Gastrocnemius medialis (tissue), 4 donors: Measurements from ENCODE around the gene SPPL2C. TPM values are rescaled to one million over a fixed set of nuclear protein-coding genes. Genes with fewer than 3 reads are reported as not detected.
"Not testable (repeated sequence)": the region's sequence is repeated elsewhere in the genome, so short reads cannot be mapped to it uniquely, and the experiment has no call there.

Experiments used
- ATAC-seq, 2 donors: fragments of 150-250 bp; one replicate each; pipeline ENCODE4 v1.9.1; 2016
- DNase-seq, 2 donors: peaks; one replicate each; pipeline ENCODE4 v3.0.0-alpha.2; 2019
- H3K27ac ChIP-seq, 4 donors: fragments of 200-600 bp; sonication (generic); 1 replicate in 1 of 4; 2 replicates in 3 of 4; pipeline ENCODE4 v1.5.1; 2016 to 2018; ENCODE audit warnings: mild to moderate bottlenecking in 2 of 4, moderate library complexity in 1 of 4
- H3K27me3 ChIP-seq, 3 donors: fragments of 200-600 bp; sonication (generic) in 2 of 3; 1 replicate in 1 of 3; 2 replicates in 2 of 3; pipeline versions ENCODE4 v1.5.1 to v1.6.0; 2016 to 2019; ENCODE audit warnings: mild to moderate bottlenecking in 1 of 3, moderate library complexity in 1 of 3
- H3K36me3 ChIP-seq, 2 donors: fragments of 200-600 bp; sonication (generic) in 1 of 2; one replicate each; pipeline ENCODE4 v1.5.1; 2017 to 2018
- H3K4me1 ChIP-seq, 2 donors: fragments of 200-600 bp; sonication (generic) in 1 of 2; one replicate each; pipeline ENCODE4 v1.5.1; 2016 to 2017; ENCODE audit warnings: mild to moderate bottlenecking in 2 of 2
- H3K4me3 ChIP-seq, 4 donors: fragments of 200-600 bp; sonication (generic) in 3 of 4; 1 replicate in 1 of 4; 2 replicates in 3 of 4; pipeline ENCODE4 v1.5.1; 2016 to 2019; ENCODE audit warnings: mild to moderate bottlenecking in 2 of 4
- H3K9me3 ChIP-seq, 3 donors: fragments of 200-600 bp; sonication (generic) in 2 of 3; 1 replicate in 1 of 3; 2 replicates in 2 of 3; pipeline ENCODE4 v1.5.1; 2016 to 2019
- CTCF ChIP-seq, 5 experiments: fragments of 450-650 bp in 3 of 5; fragments of 200-600 bp in 2 of 5; sonication (generic) in 2 of 5; IDR thresholded peaks in 4 of 5; conservative IDR thresholded peaks in 1 of 5; 1 replicate in 4 of 5; 2 replicates in 1 of 5; pipeline ENCODE4 v1.5.1; 2016 to 2019; ENCODE audit warnings: antibody characterized with exemption in 5 of 5, mild to moderate bottlenecking in 3 of 5, moderate library complexity in 3 of 5
- POLR2A ChIP-seq, 2 donors: fragments of 450-650 bp; IDR thresholded peaks; one replicate each; pipeline ENCODE4 v1.6.1; 2017; ENCODE audit warnings: antibody characterized with exemption in 2 of 2, mild to moderate bottlenecking in 2 of 2, moderate library complexity in 2 of 2
- in situ Hi-C, 4 donors: fragments of 200-750 bp; cut with MboI; loops; one replicate each; pipeline versions ENCODE4 v1.15.0 to v1.8.0; 2017; ENCODE audit warnings: low sequenced_read_pairs in 4 of 4
- intact Hi-C: fragments of 100-400 bp; cut with DNase I; formaldehyde crosslinking; loops from one replicate; pipeline ENCODE4 v1.15.1; 2023; ENCODE audit warnings: low total_unique reads
- total RNA-seq, 4 donors: library from RNA; depleted of rRNA; stranded (reverse); fragments of >200 nt; gene quantifications; one replicate each; pipeline versions ENCODE4 v1.1.0 to v1.2.3, GENCODE V29; 2016

Gene SPPL2C
- total RNA-seq, 4 donors from 2014 or later = not detected

- ATAC-seq = no peak
- Histone ChIP-seq H3K27ac (no peak overlapping the region), H3K36me3 (no peaks in the 10 kb centered on the region), H3K4me3 (no peak overlapping the region), H3K4me1 (no peaks in the 10 kb centered on the region), H3K9me3 (no peaks in the 10 kb centered on the region), H3K27me3 (no peaks in the 10 kb centered on the region)
- intact Hi-C loops (no loop called here), in situ Hi-C loops (no loop called here)
- TF ChIP-seq POLR2A (IDR thresholded peaks at IDR 0.05) (no peak), CTCF (IDR thresholded peaks at IDR 0.05 in 4 of 5, conservative IDR thresholded peaks at IDR 0.05 in 1 of 5) (no peak)
- no peak for DNase-seq
Measured at GRCh38 chr17:45854209-45854608, 9.5 kb downstream of the SPPL2C start.

GRCh38 chr17:45855691-45856336 lies 11.1 kb downstream of the SPPL2C start:
- in situ Hi-C loops = no loop called here
- Histone ChIP-seq H3K9me3 (no peaks in the 10 kb centered on the region), H3K36me3 (no peaks in the 10 kb centered on the region), H3K27ac (no peak overlapping the region), H3K4me3 (no peak overlapping the region), H3K27me3 (no peaks in the 10 kb centered on the region), H3K4me1 (no peaks in the 10 kb centered on the region)
- no peak for TF ChIP-seq CTCF (IDR thresholded peaks at IDR 0.05 in 4 of 5, conservative IDR thresholded peaks at IDR 0.05 in 1 of 5)
- no peak for TF ChIP-seq POLR2A (IDR thresholded peaks at IDR 0.05)
- intact Hi-C loops = no loop called here
- ATAC-seq (no peak), DNase-seq (no peak)

GRCh38 chr17:45857977-45858708 lies 13.5 kb downstream of the SPPL2C start:
- Histone ChIP-seq H3K27ac (no peak overlapping the region), H3K4me3 (no peak overlapping the region), H3K36me3 (no peaks in the 10 kb centered on the region), H3K9me3 (no peaks in the 10 kb centered on the region), H3K27me3 (no peaks in the 10 kb centered on the region), H3K4me1 (no peaks in the 10 kb centered on the region)
- in situ Hi-C loops (no loop called here), intact Hi-C loops (no loop called here)
- DNase-seq (no peak), ATAC-seq (no peak)
- TF ChIP-seq CTCF (IDR thresholded peaks at IDR 0.05 in 4 of 5, conservative IDR thresholded peaks at IDR 0.05 in 1 of 5) (no peak), POLR2A (IDR thresholded peaks at IDR 0.05) (no peak)

GRCh38 chr17:45861165-45861564 lies 16.5 kb downstream of the SPPL2C start:
- no peak for TF ChIP-seq POLR2A (IDR thresholded peaks at IDR 0.05)
- TF ChIP-seq CTCF (IDR thresholded peaks at IDR 0.05 in 4 of 5, conservative IDR thresholded peaks at IDR 0.05 in 1 of 5) = no peak
- Histone ChIP-seq H3K27me3 (peaks cover 2 to 5% (median 2%) of the 10 kb centered on the region in 3 donors), H3K4me1 (no peaks in the 10 kb centered on the region), H3K36me3 (no peaks in the 10 kb centered on the region), H3K27ac (no peak overlapping the region), H3K9me3 (no peaks in the 10 kb centered on the region), H3K4me3 (no peak overlapping the region)
- DNase-seq (no peak), ATAC-seq (no peak)
- intact Hi-C loops (no loop called here), in situ Hi-C loops (no loop called here)

GRCh38 chr17:45862127-45862526 lies 17.4 kb downstream of the SPPL2C start:
- H3K36me3 ChIP-seq, H3K4me1 ChIP-seq, H3K27ac ChIP-seq, in situ Hi-C loops, H3K4me3 ChIP-seq, H3K9me3 ChIP-seq, H3K27me3 ChIP-seq, DNase-seq, intact Hi-C loops, ATAC-seq: not testable (repeated sequence)
